Neural cell (in vitro differentiated cells): Measurements from ENCODE around the gene IRF8. TPM values are rescaled to one million over a fixed set of nuclear protein-coding genes. Genes with fewer than 3 reads are reported as not detected.

ENCODE experiments used
- H2AFZ ChIP-seq: fragments of 200-600, 300-800 bp; sonication (generic), shearing (Covaris generic); 2 replicates; pipeline ENCODE4 v1.6.0; 2014; ENCODE audit warnings: low read depth, mild to moderate bottlenecking, antibody characterized with exemption, low read length, moderate library complexity
- H3F3A ChIP-seq: fragments of 200-600 bp; shearing (Covaris generic); 2 replicates; pipeline ENCODE4 v1.6.1; 2016; ENCODE audit warnings: mild to moderate bottlenecking, moderate library complexity, mixed read lengths, antibody characterized with exemption, low read length; ENCODE audit not compliant: insufficient read depth, poor library complexity, severe bottlenecking
- H3K27ac ChIP-seq: fragments of 200-600, 300-800 bp; sonication (generic), shearing (Covaris generic); 2 replicates; pipeline ENCODE4 v1.5.1; 2014; ENCODE audit warnings: mild to moderate bottlenecking, low read length, moderate library complexity
- H3K27me3 ChIP-seq: fragments of 300-800, 200-600 bp; sonication (generic), shearing (Covaris generic); 2 replicates; pipeline ENCODE4 v1.6.0; 2014; ENCODE audit warnings: mild to moderate bottlenecking, low read depth, low read length, moderate library complexity; ENCODE audit not compliant: insufficient read depth
- H3K36me3 ChIP-seq: fragments of 300-800, 200-600 bp; sonication (generic), shearing (Covaris generic); 2 replicates; pipeline ENCODE4 v1.5.1; 2014; ENCODE audit warnings: mild to moderate bottlenecking, antibody characterized with exemption, low read length, moderate library complexity; ENCODE audit not compliant: insufficient read depth
- H3K4me2 ChIP-seq: fragments of 300-800, 200-600 bp; sonication (generic), shearing (Covaris generic); 2 replicates; pipeline ENCODE4 v1.6.0; 2014; ENCODE audit warnings: mild to moderate bottlenecking, low read length
- H3K4me3 ChIP-seq: fragments of 300-800, 200-600 bp; sonication (generic), shearing (Covaris generic); 2 replicates; pipeline ENCODE4 v1.5.1; 2014; ENCODE audit warnings: mild to moderate bottlenecking, low read length, moderate library complexity
- H3K79me2 ChIP-seq: fragments of 200-600 bp; shearing (Covaris generic); replicated peaks from 2 replicates; pipeline ENCODE4 v1.6.0; 2014; ENCODE audit warnings: mild to moderate bottlenecking, low read length, moderate library complexity; ENCODE audit not compliant: insufficient read depth
- H3K9ac ChIP-seq: fragments of 300-800, 200-600 bp; sonication (generic), shearing (Covaris generic); 2 replicates; pipeline ENCODE4 v1.6.1; 2016; ENCODE audit warnings: mild to moderate bottlenecking, low read length, mixed read lengths
- H3K9me2 ChIP-seq: fragments of 200-600 bp; shearing (Covaris generic); 2 replicates; pipeline ENCODE4 v1.6.1; 2016; ENCODE audit warnings: mild to moderate bottlenecking, low read length, mixed read lengths; ENCODE audit not compliant: insufficient read depth
- H3K9me3 ChIP-seq: fragments of 200-600, 300-800 bp; sonication (generic), shearing (Covaris generic); 2 replicates; pipeline ENCODE4 v1.6.1; 2016; ENCODE audit warnings: mild to moderate bottlenecking, mixed run types, low read length, moderate library complexity, mixed read lengths
- H4K20me1 ChIP-seq: fragments of 200-600 bp; shearing (Covaris generic); 2 replicates; pipeline ENCODE4 v1.6.1; 2016; ENCODE audit warnings: mild to moderate bottlenecking, mixed run types; ENCODE audit not compliant: insufficient read depth
- EP300 ChIP-seq: fragments of 450-650 bp; conservative IDR thresholded peaks from 2 replicates; pipeline ENCODE4 v1.6.1; 2014; ENCODE audit warnings: antibody characterized with exemption, mild to moderate bottlenecking, moderate library complexity; ENCODE audit not compliant: poor library complexity, severe bottlenecking
- EZH2 ChIP-seq: fragments of 200-600, 300-800 bp; shearing (Covaris generic), sonication (generic); IDR thresholded peaks from 2 replicates; pipeline ENCODE4 v1.6.1; 2014; ENCODE audit warnings: antibody characterized with exemption, low read length, borderline replicate concordance, mild to moderate bottlenecking; ENCODE audit not compliant: insufficient read depth, poor library complexity, severe bottlenecking
- MXI1 ChIP-seq: fragments of 450-650 bp; conservative IDR thresholded peaks from 2 replicates; pipeline ENCODE4 v1.6.1; 2014; ENCODE audit warnings: antibody characterized with exemption, mild to moderate bottlenecking; ENCODE audit not compliant: poor library complexity, severe bottlenecking
- POLR2AphosphoS5 ChIP-seq: IDR thresholded peaks from 2 replicates; pipeline ENCODE4 v1.6.1; 2012
- RAD21 ChIP-seq: fragments of 450-650 bp; conservative IDR thresholded peaks from 2 replicates; pipeline ENCODE4 v1.6.1; 2014; ENCODE audit warnings: antibody characterized with exemption, mild to moderate bottlenecking, moderate library complexity
- SMC3 ChIP-seq: fragments of 450-650 bp; conservative IDR thresholded peaks from 2 replicates; pipeline ENCODE4 v1.6.1; 2014; ENCODE audit warnings: antibody characterized with exemption, mild to moderate bottlenecking, moderate library complexity; ENCODE audit not compliant: poor library complexity
- TAF1 ChIP-seq: IDR thresholded peaks from 2 replicates; pipeline ENCODE4 v1.6.1; 2012; ENCODE audit warnings: low read depth
- polyA plus RNA-seq: library from polyadenylated mRNA; depleted of rRNA; stranded (reverse); fragments of >200 nt; gene quantifications from 2 replicates; pipeline ENCODE4 v1.2.3, GENCODE V29; 2014
- TF ChIP-seq, protein P1 (sequence below): fragments of 450-650 bp; IDR thresholded peaks from 2 replicates; pipeline ENCODE4 v1.5.1; 2014; ENCODE audit warnings: antibody characterized with exemption, mild to moderate bottlenecking, moderate library complexity; ENCODE audit not compliant: poor library complexity, severe bottlenecking
- TF ChIP-seq, protein P2 (sequence below): IDR thresholded peaks from 2 replicates; pipeline ENCODE4 v1.6.1; 2012; ENCODE audit warnings: borderline replicate concordance

Gene IRF8
- polyA plus RNA-seq, 1 donor from 2014 or later, result not detected

DNA sequence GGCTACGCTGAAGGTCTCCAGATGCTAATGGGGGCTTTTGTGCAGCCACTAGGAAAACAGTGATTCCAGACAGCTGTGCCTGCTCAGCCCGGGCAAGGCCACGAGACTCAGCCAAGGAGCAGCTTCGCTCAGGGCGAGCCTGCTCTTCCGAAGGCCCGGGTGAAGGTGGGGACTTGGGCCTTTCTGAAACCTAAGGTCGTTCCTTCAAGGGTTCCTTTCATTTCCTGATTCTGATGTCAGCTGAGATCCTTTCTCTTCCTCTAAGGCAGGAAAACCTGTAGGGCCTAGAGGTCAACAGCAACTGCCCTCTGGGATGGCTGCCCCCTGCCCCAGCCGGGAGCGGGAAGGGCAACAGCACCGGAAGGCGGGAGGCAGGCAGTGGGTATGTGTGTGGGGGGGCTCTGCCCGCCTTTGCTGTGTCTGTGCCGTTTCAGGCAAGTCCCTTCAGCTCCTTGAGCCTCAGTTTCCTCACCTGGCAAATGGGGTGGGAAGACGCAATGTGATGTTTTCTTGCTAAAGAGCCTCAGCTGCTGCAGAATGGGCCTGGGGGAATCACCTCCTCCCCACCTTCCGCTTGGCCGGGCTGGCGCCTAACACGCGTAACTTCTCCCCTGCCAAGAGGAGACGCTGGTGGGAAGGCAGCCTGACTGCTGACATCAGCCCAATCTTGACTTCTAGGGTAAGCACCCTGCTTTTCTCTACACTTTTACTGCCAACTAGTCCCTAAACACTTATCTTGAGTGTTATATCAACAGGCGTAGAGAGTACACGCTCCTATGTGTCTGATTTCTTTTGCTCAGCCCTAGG lies 32.8 kb downstream of the IRF8 start:
- Histone ChIP-seq H3K9me2 (no peaks in the 10 kb centered on the region), H3K4me2 (no peak overlapping the region), H3K36me3 (no peaks in the 10 kb centered on the region), H4K20me1 (no peaks in the 10 kb centered on the region), H3K9me3 (no peaks in the 10 kb centered on the region), H2AFZ (no peak overlapping the region), H3K27me3 (no peaks in the 10 kb centered on the region), H3K27ac (no peak overlapping the region), H3F3A (no peaks in the 10 kb centered on the region), H3K79me2 (no peaks in the 10 kb centered on the region), H3K4me3 (no peak overlapping the region), H3K9ac (no peak overlapping the region)
- TF ChIP-seq EP300 (no peak), TAF1 (no peak), POLR2AphosphoS5 (no peak), EZH2 (no peak), MXI1 (no peak), SMC3 (no peak), RAD21 (no peak)
- TF ChIP-seq, protein P1, sequence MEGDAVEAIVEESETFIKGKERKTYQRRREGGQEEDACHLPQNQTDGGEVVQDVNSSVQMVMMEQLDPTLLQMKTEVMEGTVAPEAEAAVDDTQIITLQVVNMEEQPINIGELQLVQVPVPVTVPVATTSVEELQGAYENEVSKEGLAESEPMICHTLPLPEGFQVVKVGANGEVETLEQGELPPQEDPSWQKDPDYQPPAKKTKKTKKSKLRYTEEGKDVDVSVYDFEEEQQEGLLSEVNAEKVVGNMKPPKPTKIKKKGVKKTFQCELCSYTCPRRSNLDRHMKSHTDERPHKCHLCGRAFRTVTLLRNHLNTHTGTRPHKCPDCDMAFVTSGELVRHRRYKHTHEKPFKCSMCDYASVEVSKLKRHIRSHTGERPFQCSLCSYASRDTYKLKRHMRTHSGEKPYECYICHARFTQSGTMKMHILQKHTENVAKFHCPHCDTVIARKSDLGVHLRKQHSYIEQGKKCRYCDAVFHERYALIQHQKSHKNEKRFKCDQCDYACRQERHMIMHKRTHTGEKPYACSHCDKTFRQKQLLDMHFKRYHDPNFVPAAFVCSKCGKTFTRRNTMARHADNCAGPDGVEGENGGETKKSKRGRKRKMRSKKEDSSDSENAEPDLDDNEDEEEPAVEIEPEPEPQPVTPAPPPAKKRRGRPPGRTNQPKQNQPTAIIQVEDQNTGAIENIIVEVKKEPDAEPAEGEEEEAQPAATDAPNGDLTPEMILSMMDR, result no peak
- TF ChIP-seq, protein P2, sequence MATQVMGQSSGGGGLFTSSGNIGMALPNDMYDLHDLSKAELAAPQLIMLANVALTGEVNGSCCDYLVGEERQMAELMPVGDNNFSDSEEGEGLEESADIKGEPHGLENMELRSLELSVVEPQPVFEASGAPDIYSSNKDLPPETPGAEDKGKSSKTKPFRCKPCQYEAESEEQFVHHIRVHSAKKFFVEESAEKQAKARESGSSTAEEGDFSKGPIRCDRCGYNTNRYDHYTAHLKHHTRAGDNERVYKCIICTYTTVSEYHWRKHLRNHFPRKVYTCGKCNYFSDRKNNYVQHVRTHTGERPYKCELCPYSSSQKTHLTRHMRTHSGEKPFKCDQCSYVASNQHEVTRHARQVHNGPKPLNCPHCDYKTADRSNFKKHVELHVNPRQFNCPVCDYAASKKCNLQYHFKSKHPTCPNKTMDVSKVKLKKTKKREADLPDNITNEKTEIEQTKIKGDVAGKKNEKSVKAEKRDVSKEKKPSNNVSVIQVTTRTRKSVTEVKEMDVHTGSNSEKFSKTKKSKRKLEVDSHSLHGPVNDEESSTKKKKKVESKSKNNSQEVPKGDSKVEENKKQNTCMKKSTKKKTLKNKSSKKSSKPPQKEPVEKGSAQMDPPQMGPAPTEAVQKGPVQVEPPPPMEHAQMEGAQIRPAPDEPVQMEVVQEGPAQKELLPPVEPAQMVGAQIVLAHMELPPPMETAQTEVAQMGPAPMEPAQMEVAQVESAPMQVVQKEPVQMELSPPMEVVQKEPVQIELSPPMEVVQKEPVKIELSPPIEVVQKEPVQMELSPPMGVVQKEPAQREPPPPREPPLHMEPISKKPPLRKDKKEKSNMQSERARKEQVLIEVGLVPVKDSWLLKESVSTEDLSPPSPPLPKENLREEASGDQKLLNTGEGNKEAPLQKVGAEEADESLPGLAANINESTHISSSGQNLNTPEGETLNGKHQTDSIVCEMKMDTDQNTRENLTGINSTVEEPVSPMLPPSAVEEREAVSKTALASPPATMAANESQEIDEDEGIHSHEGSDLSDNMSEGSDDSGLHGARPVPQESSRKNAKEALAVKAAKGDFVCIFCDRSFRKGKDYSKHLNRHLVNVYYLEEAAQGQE, result no peak

DNA sequence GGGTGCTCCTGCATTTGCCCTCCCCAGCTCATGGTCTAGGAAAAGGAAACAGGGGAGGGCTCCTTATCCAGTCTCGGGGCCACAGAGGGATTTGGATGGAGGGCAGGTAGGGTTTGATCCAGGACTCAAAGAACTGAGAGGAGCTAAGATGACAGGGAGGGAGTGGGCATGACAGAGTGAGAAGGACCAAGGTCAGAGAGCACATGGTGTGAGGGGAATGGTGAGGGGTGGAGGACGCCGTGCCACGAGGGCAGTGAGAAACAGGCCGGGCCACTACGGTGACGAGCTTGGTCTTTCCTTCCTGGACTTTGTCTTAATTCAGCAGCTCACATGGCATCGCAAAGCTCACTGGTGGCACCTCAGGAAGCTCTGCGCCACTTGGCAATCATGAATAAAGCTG lies 35.2 kb downstream of the IRF8 start:
- no peaks in the 10 kb centered on the region for H3K27me3 ChIP-seq

More for the DNA sequence above, 35.2 kb downstream of the IRF8 start:
- no peak overlapping the region for H3K4me3 ChIP-seq
- no peak overlapping the region for H3K9ac ChIP-seq
- H3K4me2 ChIP-seq, result no peak overlapping the region
- TF ChIP-seq TAF1, result no peak
- TF ChIP-seq, protein P1, result no peak
- TF ChIP-seq EZH2, result no peak
- TF ChIP-seq RAD21, result no peak
- TF ChIP-seq, protein P2, result no peak
- no peak overlapping the region for H3K27ac ChIP-seq
- no peak overlapping the region for H2AFZ ChIP-seq
- H3K79me2 ChIP-seq, result no peaks in the 10 kb centered on the region
- no peaks in the 10 kb centered on the region for H3K9me2 ChIP-seq
- H3K9me3 ChIP-seq, result no peaks in the 10 kb centered on the region
- no peaks in the 10 kb centered on the region for H3F3A ChIP-seq
- no peaks in the 10 kb centered on the region for H3K36me3 ChIP-seq
- no peaks in the 10 kb centered on the region for H4K20me1 ChIP-seq
